K562 (cell line): ENCODE results near the gene GRK3. TPM values are rescaled to one million over a fixed set of nuclear protein-coding genes. Genes with fewer than 3 reads are reported as not detected.

ENCODE experiments used
- ATAC-seq: fragments of 200-7000 bp; cut with Tn5 transposase; 3 replicates; pipeline ENCODE4 v1.9.1; 2020; ENCODE audit warnings: moderate library complexity
- BruUV-seq: library from RNA; stranded (reverse); fragments of 400-500 nt; replicated peaks from 2 replicates; lab custom pipeline; 2021; lab: Mats Ljungman, UMichigan
- CTCF ChIA-PET: fragments of 300-600 bp; formaldehyde crosslinking; extraction: SDS; loops from one replicate; lab custom pipeline; 2021; ENCODE audit warnings: low intra/inter-chr PET ratio; lab: Yijun Ruan, JAX
- POLR2A ChIA-PET: fragments of 300-600, 350-650 bp; sonication (Branson Sonifier 250); formaldehyde crosslinking; extraction: SDS; loops from one replicate; lab custom pipeline; 2021; ENCODE audit warnings: antibody characterized with exemption, inconsistent platforms; lab: Yijun Ruan, JAX
- DNase-seq, 4 experiments: peaks; one replicate each; pipeline versions ENCODE4 v3.0.0 to v3.0.0-alpha.2; 2011 to 2018; ENCODE audit warnings: low spot score in 3 of 4, mixed read lengths in 3 of 4; ENCODE audit errors: extremely low read depth in 1 of 4
- FAIRE-seq: peaks from 2 replicates; lab custom pipeline; 2011; peaks lifted over from hg19 to GRCh38; lab: Jason Lieb, UNC
- H2AFZ ChIP-seq: 2 replicates; pipeline ENCODE4 v1.6.0; 2011; ENCODE audit warnings: low read depth, low read length, control low read depth, inconsistent platforms
- H3K27ac ChIP-seq: fragments of 200-600 bp; 3 replicates; pipeline ENCODE4 v1.8.0; 2011; ENCODE audit warnings: low read depth, mild to moderate bottlenecking, control low read depth, inconsistent platforms, low read length, moderate library complexity, mixed read lengths; ENCODE audit errors: extremely low read depth
- H3K27me3 ChIP-seq, 2 experiments: fragments of 300-600 bp in 1 of 2; 2 replicates in 1 of 2; 3 replicates in 1 of 2; pipeline versions ENCODE4 v1.6.0 to v1.8.0; 2011; ENCODE audit warnings: inconsistent platforms in 2 of 2, low read length in 2 of 2, mild to moderate bottlenecking in 1 of 2, mixed read lengths in 1 of 2, moderate library complexity in 1 of 2; ENCODE audit not compliant: control insufficient read depth in 2 of 2, insufficient read depth in 2 of 2
- H3K36me3 ChIP-seq: fragments of 300-600 bp; 3 replicates; pipeline ENCODE4 v1.8.0; 2011; ENCODE audit warnings: mild to moderate bottlenecking, low read length, inconsistent platforms; ENCODE audit not compliant: control insufficient read depth, insufficient read depth
- H3K4me1 ChIP-seq, 2 experiments: fragments of 200-600 bp in 1 of 2; replicated peaks in 1 of 2; 2 replicates in 1 of 2; 3 replicates in 1 of 2; pipeline versions ENCODE4 v1.5.1 to v1.8.0; 2011; ENCODE audit warnings: inconsistent platforms in 2 of 2, low read length in 2 of 2, mild to moderate bottlenecking in 1 of 2, mixed read lengths in 1 of 2, moderate library complexity in 1 of 2; ENCODE audit not compliant: control insufficient read depth in 2 of 2, insufficient read depth in 2 of 2
- H3K4me2 ChIP-seq: 2 replicates; pipeline ENCODE4 v1.6.1; 2011; ENCODE audit warnings: low read length, control low read depth, inconsistent platforms, mixed read lengths; ENCODE audit not compliant: insufficient read depth
- H3K4me3 ChIP-seq: fragments of 200-600 bp; sonication (generic), shearing (Covaris generic); 2 replicates; pipeline ENCODE4 v1.5.1; 2016; ENCODE audit warnings: control low read depth, inconsistent platforms
- H3K79me2 ChIP-seq: fragments of 200-600 bp; 3 replicates; pipeline ENCODE4 v1.8.0; 2011; ENCODE audit warnings: low read length, inconsistent platforms; ENCODE audit not compliant: control insufficient read depth, insufficient read depth
- H3K9ac ChIP-seq, 2 experiments: 2 replicates each; pipeline versions ENCODE4 v1.6.0 to v1.6.1; 2011; ENCODE audit warnings: low read depth in 2 of 2, low read length in 2 of 2, control low read depth in 1 of 2, inconsistent platforms in 1 of 2, mild to moderate bottlenecking in 1 of 2, mixed read lengths in 1 of 2; ENCODE audit not compliant: insufficient read depth in 1 of 2
- H3K9me1 ChIP-seq: one replicate; pipeline ENCODE4 v1.6.0; 2011; ENCODE audit warnings: inconsistent platforms, mild to moderate bottlenecking, low read length, moderate library complexity; ENCODE audit not compliant: control insufficient read depth, insufficient read depth
- H3K9me3 ChIP-seq: replicated peaks from 2 replicates; pipeline ENCODE4 v1.5.1; 2011; ENCODE audit warnings: low read depth, low read length, inconsistent platforms; ENCODE audit not compliant: control insufficient read depth, insufficient read depth
- H4K20me1 ChIP-seq: replicated peaks from 2 replicates; pipeline ENCODE4 v1.6.1; 2011; ENCODE audit warnings: low read length, inconsistent platforms, mixed read lengths; ENCODE audit not compliant: control insufficient read depth, insufficient read depth
- ARHGAP35 ChIP-seq: fragments of 450-650 bp; IDR thresholded peaks from 2 replicates; pipeline ENCODE4 v1.6.1; 2018; ENCODE audit not compliant: partially characterized antibody
- HDAC3 ChIP-seq: fragments of 450-650 bp; IDR thresholded peaks from 2 replicates; pipeline ENCODE4 v1.6.1; 2018; ENCODE audit warnings: borderline replicate concordance, mild to moderate bottlenecking, moderate library complexity; ENCODE audit not compliant: partially characterized antibody
- HOMEZ ChIP-seq: fragments of 250-450 bp; sonication (Bioruptor Pico); IDR thresholded peaks from 2 replicates; pipeline ENCODE4 v1.4.0; 2020; ENCODE audit warnings: mild to moderate bottlenecking, moderate library complexity
- IFI16 ChIP-seq: fragments of 250-450 bp; sonication (Bioruptor Pico); IDR thresholded peaks from 2 replicates; pipeline ENCODE4 v2.1.2; 2022; ENCODE audit warnings: mild to moderate bottlenecking, inconsistent platforms
- LEF1 ChIP-seq: fragments of 450-650 bp; IDR thresholded peaks from 2 replicates; pipeline ENCODE4 v1.6.1; 2016; ENCODE audit warnings: mild to moderate bottlenecking
- MECOM ChIP-seq: fragments of 250-450 bp; sonication (Bioruptor Pico); IDR thresholded peaks from 2 replicates; pipeline ENCODE4 v1.8.0; 2022; ENCODE audit warnings: inconsistent platforms
- PTTG1 ChIP-seq: fragments of 450-650 bp; IDR thresholded peaks from 2 replicates; pipeline ENCODE4 v1.6.1; 2016; ENCODE audit warnings: low read depth, mild to moderate bottlenecking, missing genetic modification characterization, missing compliant biosample characterization
- ZNF316 ChIP-seq: fragments of 450-650 bp; IDR thresholded peaks from 2 replicates; pipeline ENCODE4 v1.6.1; 2016
- WGBS: fragments of 100-300 bp; shearing (Covaris generic); methylation state at CpG from one replicate; pipeline ENCODE4 v1.1.6; 2016; ENCODE audit warnings: low coverage, mixed read lengths; ENCODE audit not compliant: insufficient coverage; ENCODE audit errors: missing lambda C conversion rate; 5-methylcytosine and 5-hydroxymethylcytosine counted together
- in situ Hi-C: fragments of 300-500 bp; cut with MboI; formaldehyde crosslinking; loops from 4 replicates; pipeline ENCODE4 v1.15.0; 2018; ENCODE audit warnings: inconsistent platforms, mixed read lengths
- intact Hi-C: fragments of 100-400 bp; cut with micrococcal nuclease; formaldehyde crosslinking; loops from 2 replicates; pipeline ENCODE4 v1.14.2; 2022
- polyA plus RNA-seq, 8 experiments: library from polyadenylated mRNA; depleted of rRNA in 4 of 8; stranded (reverse) in 5 of 8; unstranded in 3 of 8; fragments of >200 nt; fragmentation: Nextera tagmentation in 2 of 8; fragmentation: Illumina TruSeq in 1 of 8; extraction: Ambion mirVana in 2 of 8; extraction: Trizol in 1 of 8; gene quantifications; 2 replicates each; pipeline versions ENCODE4 v1.2.1 to v1.2.3, GENCODE V29; 2011 to 2014; ENCODE audit warnings: inconsistent platforms in 1 of 8, missing spikeins in 1 of 8
- total RNA-seq, 7 experiments: library from RNA; depleted of rRNA in 6 of 7; stranded (reverse); fragments of >200 nt in 6 of 7; fragmentation: Illumina TruSeq in 2 of 7; extraction: Trizol in 2 of 7; gene quantifications; 2 replicates each; pipeline versions ENCODE4 v1.2.1 to v1.2.3, GENCODE V29; 2011 to 2021; ENCODE audit warnings: low replicate concordance in 1 of 7
- TF ChIP-seq, protein P1 (sequence below): sonication (generic); formaldehyde crosslinking; IDR thresholded peaks from 2 replicates; pipeline ENCODE4 v1.9.0; 2022; ENCODE audit warnings: mild to moderate bottlenecking, missing genetic modification reagents

GRK3 gene
- total and polyA plus RNA-seq, 9 of the 15 experiments (the other 6 are each of a cell fraction or from before 2014, with no cell fraction given) = 1.4 to 7.6 (median 3.6) TPM

DNA sequence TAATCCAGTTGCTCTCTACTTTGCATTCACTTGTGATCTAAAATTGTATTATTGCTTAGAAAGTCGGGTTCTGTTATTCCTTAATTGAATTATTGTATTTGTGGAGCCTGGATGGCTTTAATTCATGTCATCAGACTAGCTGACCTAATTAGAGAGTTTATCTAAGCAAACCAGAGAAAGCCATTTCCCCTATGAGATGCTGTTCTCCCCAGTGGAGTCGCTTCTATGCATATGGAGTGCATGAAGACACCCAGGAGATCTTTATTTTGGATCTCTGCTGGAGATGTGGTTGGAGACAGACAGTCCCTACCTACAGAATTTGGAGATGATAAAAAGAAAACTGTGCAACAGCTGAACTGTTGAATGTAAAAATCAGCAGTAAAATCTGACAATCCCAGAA lies 132.3 kb downstream of the GRK3 start:
- no peaks in the 10 kb centered on the region for H3K36me3 ChIP-seq
- 11% methylated on average over 2 of the region's 2 CpGs for WGBS
- H3K9ac ChIP-seq = no peak overlapping the region
- H3K4me3 ChIP-seq = no peak overlapping the region
- no peaks in the 10 kb centered on the region for H3K79me2 ChIP-seq
- in situ Hi-C loops = no loop called here
- ChIA-PET CTCF (no interaction called here), POLR2A (no interaction called here)
- FAIRE-seq = no peak
- no peaks in the 10 kb centered on the region for H3K27me3 ChIP-seq
- no peak overlapping the region for H3K27ac ChIP-seq
- no peak overlapping the region for H2AFZ ChIP-seq
- no TSS peak for BruUV-seq
- no peaks in the 10 kb centered on the region; a peak in 1 of 5 replicates for H3K4me1 ChIP-seq
- no peak for DNase-seq
- no peak overlapping the region for H3K4me2 ChIP-seq
- TF ChIP-seq PTTG1 (tag) (no peak), HDAC3 (no peak), IFI16 (CRISPR knock-in tag) (no peak), MECOM (no peak), ARHGAP35 (no peak), HOMEZ (CRISPR knock-in tag) (no peak), LEF1 (no peak), ZNF316 (no peak)
- TF ChIP-seq, protein P1, sequence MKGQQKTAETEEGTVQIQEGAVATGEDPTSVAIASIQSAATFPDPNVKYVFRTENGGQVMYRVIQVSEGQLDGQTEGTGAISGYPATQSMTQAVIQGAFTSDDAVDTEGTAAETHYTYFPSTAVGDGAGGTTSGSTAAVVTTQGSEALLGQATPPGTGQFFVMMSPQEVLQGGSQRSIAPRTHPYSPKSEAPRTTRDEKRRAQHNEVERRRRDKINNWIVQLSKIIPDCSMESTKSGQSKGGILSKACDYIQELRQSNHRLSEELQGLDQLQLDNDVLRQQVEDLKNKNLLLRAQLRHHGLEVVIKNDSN (CRISPR knock-in tag) = no peak
- TF ChIP-seq, all 486 proteins: peak for 0
- no peaks in the 10 kb centered on the region for H4K20me1 ChIP-seq
- no peak for ATAC-seq
- no peaks in the 10 kb centered on the region for H3K9me3 ChIP-seq
- H3K9me1 ChIP-seq = no peaks in the 10 kb centered on the region
- intact Hi-C loops = no loop called here
